IPS-NIHi11 (cell line): Measurements from ENCODE around the gene ROR2.
"Not testable (repeated sequence)": the region's sequence is repeated elsewhere in the genome, so short reads cannot be mapped to it uniquely, and the experiment has no call there.

Source experiments
- DNase-seq: peaks from one replicate; pipeline ENCODE4 v3.0.0; 2012; ENCODE audit warnings: mixed read lengths, low spot score

The ROR2 gene

GRCh38 chr9:91949946-91950664 lies at the start of gene ROR2:
TSS of gene ROR2 (minus strand) at chr9:91950228.
- peak; percentile 90 for DNase-seq

DNA sequence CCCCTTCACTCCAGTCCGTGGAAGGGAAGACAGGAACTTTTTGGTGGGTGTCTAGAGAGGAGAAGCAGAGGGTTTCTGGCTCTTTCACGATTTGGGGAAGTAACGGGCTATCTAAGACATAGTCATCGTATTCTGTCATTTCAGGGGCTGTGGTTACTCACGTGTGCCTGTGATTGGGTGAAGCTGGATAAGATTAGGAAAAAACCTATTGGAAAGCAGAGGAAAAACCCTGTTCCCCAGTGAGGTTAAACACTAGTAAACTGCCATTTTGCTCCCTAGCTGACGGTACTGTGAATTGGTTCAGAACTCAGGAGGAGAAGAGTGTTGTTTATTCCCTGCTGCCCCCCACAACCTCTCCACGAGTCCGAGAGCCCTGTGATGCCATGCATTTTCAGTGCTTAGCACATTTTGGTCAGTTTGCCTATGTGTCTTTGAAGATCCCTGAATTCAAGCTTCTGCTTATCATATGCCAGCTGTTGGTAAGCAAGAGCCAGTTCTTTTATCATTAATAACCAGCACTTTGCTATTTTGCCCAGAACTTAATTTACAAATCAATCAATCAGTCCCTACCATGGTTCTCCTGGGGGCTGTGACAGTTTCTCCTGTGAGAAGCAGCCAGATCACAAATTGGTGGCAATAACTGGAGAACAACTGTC lies 45.1 kb upstream of the ROR2 start:
- DNase-seq = no peak

- no peak for DNase-seq
Measured at GRCh38 chr9:91994422-91994821, 44.4 kb upstream of the ROR2 start.

DNA sequence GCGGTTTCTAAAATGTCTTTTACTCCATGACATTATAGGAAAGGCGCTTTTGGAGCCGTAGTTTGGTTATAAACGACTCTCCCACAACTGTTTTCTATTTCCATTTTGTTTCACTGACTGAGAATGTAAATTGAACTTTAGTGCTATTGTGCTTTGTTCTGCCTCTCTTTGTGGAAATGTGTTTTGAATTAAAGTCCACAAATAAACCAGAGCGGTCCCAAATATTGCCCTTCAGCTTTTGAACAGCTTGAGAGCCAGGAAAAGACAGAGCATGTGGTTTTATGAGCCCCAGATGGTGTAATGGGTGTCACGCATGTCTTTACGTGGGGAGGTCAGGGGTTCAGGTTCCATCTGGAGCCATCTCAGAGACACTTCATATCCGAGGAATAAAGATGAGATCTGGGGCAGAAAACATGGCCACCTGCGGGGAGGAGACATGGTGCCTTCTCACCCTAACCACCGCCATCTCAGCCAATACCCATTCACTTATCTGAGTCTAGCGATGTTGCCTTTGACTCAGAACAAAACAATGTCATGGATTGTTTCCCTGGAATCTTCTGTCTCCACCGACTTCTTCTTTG lies 42.5 kb upstream of the ROR2 start:
- DNase-seq = no peak

GRCh38 chr9:91991721-91992341 lies 41.8 kb upstream of the ROR2 start:
- no peak for DNase-seq

DNA sequence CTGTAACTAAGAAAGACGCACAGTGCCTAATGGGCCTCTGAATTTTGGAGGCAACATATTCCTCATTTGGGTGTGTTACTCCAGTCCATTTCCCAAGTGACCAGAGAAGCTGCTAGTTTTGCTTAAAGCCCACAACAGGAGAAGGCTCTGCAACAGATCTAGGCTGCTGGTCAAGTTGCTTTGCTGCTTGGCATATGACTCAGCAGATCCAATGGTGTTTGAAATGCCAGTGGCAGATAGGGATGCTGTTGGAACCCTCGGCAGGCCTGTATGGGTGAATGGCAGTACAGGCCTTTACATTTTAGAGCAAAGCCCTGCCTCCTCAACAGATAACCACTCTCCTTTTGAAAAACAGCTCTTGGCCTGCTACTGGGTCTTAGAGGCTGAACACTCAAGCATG lies 36.2 kb upstream of the ROR2 start:
- no peak for DNase-seq

- DNase-seq = no peak
Measured at GRCh38 chr9:91985692-91986091, 35.7 kb upstream of the ROR2 start.

DNA sequence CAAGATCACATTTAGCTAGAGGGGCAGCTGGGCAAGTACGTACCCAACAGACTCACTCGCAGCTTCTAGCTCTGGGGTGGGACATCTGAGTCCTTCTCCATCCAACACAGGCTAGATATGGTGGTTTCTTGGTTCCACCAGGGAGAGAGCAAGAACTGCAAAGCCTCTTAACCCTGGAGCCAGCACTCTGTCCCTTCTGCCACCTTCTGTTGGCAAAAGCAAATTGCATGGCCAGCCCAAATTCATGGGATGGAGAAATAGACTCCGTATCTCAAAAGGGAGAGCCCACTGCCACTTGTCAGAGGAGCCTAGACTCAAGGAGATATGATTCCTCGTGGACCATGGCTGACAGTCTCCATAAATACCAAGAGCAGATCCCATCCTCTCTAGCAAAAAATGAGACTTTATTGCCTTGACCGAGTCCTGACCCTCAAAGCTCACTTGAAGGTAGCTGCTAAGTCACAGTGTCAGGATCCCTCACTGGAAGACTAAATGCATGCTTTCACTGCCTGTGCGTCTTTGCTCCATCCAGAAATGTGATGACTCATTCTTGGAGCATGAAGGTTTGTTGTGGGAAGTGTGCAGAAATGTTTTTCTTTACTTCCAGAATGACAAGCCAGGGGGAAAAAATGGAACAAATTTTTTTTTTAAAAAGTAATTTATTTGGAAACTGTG lies 28.8 kb upstream of the ROR2 start:
- peak; percentile 68 for DNase-seq

GRCh38 chr9:91975254-91975653 lies 25.2 kb upstream of the ROR2 start:
- DNase-seq = not testable (repeated sequence)

GRCh38 chr9:91972711-91973110 lies 22.7 kb upstream of the ROR2 start:
- DNase-seq = no peak

DNA sequence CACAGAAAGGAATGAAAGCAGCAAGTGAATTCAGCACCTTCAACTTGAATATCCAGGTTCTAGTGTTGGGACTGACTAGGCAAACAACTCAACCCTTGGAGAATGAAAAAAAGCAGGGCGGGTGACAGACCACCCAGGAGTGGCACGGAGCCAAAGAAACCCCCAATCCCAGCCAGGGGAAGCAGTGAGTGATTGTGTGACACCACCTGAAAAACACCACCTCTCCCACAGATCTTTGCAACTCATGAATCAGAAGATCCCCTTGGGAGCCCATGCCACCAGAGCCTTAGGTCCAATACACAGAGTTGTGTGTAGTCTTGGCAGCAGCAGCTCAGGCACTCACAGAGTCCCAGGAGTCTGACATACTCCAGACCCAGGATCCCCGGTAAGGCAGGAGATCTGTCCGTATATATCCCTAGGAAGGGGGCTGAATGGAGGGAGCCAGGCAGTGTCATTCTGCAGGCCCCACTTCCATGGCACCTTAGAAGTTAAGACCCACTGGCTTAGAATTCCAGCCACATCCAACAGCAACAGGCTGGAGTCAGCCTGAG lies 22.1 kb upstream of the ROR2 start:
- DNase-seq = no peak

GRCh38 chr9:91967259-91967658 lies 17.2 kb upstream of the ROR2 start:
- DNase-seq = no peak

DNA sequence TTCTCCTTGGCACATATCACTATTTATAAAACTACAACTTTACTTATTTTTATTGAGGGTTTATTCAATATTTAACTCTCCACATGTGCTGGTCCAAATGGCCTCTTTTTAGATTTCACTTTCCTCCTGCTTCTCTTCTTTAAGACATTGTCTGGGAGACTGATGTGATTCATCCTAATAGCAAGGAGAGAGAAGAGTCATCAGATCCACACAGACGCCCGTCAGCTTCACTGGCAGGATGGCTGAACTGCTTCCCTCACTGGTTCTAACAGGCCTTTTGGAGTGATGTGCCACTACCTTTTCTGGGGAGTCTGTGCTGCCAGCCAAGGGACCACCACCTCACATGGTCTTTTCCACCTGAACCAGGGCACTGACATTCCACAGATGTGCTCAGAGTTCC lies 16.5 kb upstream of the ROR2 start:
- DNase-seq = no peak

- no peak for DNase-seq
Measured at GRCh38 chr9:91963711-91964240, 13.7 kb upstream of the ROR2 start.

- DNase-seq = no peak
Measured at GRCh38 chr9:91960367-91960766, 10.3 kb upstream of the ROR2 start.

DNA sequence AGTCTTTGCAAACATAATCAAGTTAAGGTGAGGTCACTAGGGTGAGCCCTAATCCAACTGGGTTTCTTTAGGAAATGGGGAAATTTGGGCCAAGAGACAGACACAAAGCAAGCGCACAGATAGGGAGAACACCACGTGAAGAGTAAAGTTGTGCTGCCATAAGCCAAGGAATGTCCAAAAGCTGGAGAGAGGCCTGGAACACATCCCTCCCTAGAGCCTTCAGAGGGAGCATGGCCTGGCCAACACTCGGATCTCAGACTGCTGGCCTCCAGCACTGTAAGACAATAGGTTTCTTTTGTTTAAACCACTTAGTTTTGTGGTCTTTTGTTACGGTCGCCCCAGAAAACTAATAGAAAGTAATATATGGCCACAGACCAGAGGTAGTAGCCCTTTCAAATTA lies 8.1 kb upstream of the ROR2 start:
- no peak for DNase-seq

- peak; percentile 71 for DNase-seq
Measured at GRCh38 chr9:91954841-91955471, 4.9 kb upstream of the ROR2 start.

- no peak for DNase-seq
Measured at GRCh38 chr9:91953718-91954117, 3.7 kb upstream of the ROR2 start.

DNA sequence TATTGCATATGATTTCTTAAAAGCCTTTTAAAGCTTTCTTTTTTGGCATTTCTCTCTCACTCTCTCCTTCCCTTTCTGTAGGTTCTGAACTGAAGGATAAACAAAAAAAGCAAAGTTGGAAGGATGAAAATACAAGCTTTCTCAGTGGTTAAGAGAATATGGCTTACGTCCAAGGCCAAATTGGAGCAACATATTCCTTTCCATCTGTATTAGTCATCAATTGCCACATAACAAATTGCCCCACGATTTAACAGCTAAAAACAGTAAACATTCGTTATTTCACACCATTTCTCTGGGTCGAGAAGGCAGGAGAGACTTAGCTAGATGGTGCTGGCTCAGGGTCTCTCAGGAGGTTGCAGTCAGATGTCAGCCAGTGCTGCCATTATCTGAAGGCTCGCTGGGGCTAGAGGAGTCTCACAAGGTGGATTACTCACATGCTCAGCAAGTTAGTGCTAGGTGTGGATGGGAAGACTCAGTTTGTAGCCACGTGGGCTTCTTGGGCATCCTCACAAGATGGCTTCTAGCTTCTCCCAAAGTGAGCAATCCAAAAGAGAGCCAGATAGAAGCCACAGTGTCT lies 2.0 kb upstream of the ROR2 start:
- DNase-seq = no peak

- DNase-seq = peak; percentile 43
Measured at GRCh38 chr9:91949392-91949945, 559 bp downstream of the ROR2 start.
